GM12891 (cell line): ENCODE results near the gene CD72.
"Not testable (repeated sequence)": the region's sequence is repeated elsewhere in the genome, so short reads cannot be mapped to it uniquely, and the experiment has no call there.

Experiments used
- PAX5 ChIP-seq: IDR thresholded peaks from 2 replicates; pipeline ENCODE4 v1.6.1; 2011; ENCODE audit warnings: low read length, moderate library complexity, mild to moderate bottlenecking; ENCODE audit not compliant: insufficient read depth, severe bottlenecking
- POLR2A ChIP-seq: IDR thresholded peaks from 2 replicates; pipeline ENCODE4 v1.6.1; 2011; ENCODE audit warnings: low read depth, low read length, control low read depth
- POLR2AphosphoS5 ChIP-seq: IDR thresholded peaks from 2 replicates; pipeline ENCODE4 v1.6.1; 2011; ENCODE audit warnings: low read depth, low read length, control low read depth
- SPI1 ChIP-seq: IDR thresholded peaks from 2 replicates; pipeline ENCODE4 v1.6.1; 2011; ENCODE audit warnings: low read depth, low read length, control low read depth
- TAF1 ChIP-seq: IDR thresholded peaks from 2 replicates; pipeline ENCODE4 v1.6.1; 2011; ENCODE audit warnings: low read depth, low read length, control low read depth

- TF ChIP-seq POLR2A, POLR2AphosphoS5, TAF1, SPI1, PAX5: not testable (repeated sequence)
These were observed 22.2 kb upstream of the CD72 start for GRCh38 chr9:35640431-35640830.
